Measurements from ENCODE around the gene RALB.
"Not testable (repeated sequence)": the region's sequence is repeated elsewhere in the genome, so short reads cannot be mapped to it uniquely, and the experiment has no call there.

RALB gene

GRCh38 chr2:120317916-120318315, 65.3 kb downstream of the RALB start:
- DNase-seq: no peak

GRCh38 chr2:120318626-120319025, 66.0 kb downstream of the RALB start:
- no peak for DNase-seq

GRCh38 chr2:120319123-120319522, 66.5 kb downstream of the RALB start:
- DNase-seq: no peak

- DNase-seq: no peak
Measured at GRCh38 chr2:120319686-120320317, 67.2 kb downstream of the RALB start.

DNA sequence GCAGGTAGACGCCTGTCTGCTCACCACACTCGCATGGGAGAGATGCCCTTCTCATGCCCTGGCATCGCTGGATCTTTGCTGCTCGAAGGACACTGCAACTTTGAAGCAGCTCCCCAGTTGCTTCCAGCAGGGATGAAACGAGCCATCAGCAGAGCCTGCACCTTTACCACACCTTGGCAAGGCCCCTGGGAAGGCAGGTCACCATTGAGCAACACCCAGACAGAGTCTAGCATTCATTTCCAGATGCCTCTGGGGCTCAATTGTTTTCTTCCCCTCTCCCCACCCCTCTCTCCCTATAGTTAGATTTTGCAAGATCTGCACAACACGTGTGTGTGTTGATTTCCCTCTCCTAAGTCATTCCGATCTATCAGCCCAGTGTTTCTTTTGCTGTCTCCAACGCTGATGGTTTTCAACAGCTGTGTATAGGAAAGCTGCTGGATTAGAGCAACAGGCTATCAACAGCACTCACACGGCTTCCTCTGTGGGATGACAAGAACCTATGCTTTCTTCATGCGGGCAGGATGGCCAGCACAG, 67.7 kb downstream of the RALB start:
- DNase-seq: no peak

DNA sequence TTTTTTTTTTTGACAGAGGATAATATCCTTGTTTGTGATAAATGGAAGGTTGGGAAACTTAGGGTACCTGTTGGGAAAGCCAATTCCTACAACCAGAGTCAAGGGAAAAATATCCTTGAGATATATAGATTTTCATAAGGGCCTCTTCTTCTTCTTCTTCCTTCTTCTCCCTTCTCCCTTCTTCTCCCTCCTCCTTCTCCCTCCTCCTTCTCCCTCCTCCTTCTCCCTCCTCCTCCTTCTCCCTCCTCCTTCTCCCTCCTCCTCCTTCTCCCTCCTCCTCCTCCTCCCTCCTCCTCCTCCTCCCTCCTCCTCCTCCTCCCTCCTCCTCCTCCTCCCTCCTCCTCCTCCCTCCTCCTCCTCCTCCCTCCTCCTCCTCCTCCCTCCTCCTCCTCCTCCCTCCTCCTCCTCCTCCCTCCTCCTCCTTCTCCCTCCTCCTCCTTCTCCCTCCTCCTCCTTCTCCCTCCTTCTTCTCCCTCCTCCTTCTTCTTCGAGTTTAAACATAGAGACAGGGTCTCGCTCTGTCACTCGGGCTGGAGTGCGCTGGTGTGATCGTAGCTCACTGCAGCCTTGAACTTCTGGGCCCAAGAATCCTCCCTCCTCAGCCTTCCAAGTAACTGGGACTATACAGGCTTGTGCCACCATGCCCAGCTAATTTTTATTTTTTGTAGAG, 68.4 kb downstream of the RALB start:
- DNase-seq: not testable (repeated sequence)

- DNase-seq: no peak
Measured at GRCh38 chr2:120321721-120322284, 69.2 kb downstream of the RALB start.

DNA sequence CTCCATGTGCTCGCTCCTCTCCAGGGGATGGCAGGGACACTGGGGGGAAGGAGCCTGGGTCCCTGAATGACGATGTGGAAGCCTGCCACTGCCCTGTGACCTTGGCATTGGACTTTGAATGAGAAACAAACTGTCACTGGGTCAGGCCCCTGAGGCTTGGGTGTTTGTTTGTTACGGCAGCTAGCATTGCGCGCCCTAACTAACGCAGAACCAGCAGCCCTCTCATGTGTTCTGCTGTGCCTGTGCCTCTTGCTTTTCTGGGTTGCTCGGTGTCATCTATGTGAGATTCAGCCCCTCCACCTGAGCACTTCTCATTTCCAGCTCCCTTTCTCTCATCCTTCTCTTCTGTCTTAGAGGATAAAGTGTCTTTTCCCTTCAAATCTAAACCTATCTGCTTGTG, 69.7 kb downstream of the RALB start:
- DNase-seq: no peak

GRCh38 chr2:120323214-120323613, 70.6 kb downstream of the RALB start:
- no peak for DNase-seq

- DNase-seq: no peak
Measured at GRCh38 chr2:120323807-120324399, 71.3 kb downstream of the RALB start.

DNA sequence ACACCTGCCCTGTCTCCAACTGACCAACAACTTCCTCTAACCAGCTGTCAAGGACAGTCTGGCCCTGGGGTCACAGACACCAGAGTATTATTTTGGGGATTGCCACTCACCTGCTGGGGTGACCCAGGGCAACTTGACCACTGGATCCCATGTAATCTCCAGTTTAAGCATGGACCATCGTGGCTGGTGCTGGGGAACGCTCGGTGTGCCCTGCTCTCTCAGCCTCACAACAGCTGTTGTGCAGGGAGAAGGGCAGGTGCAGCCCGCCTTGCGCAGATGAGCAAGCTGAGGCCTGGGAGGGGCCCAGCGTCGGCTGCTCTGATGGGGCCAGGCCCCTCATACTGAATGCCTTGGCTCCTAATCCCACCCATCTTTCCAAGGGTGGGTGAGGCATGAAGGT, 72.3 kb downstream of the RALB start:
- DNase-seq: no peak

- no peak for DNase-seq
Measured at GRCh38 chr2:120326066-120326465, 73.4 kb downstream of the RALB start.

DNA sequence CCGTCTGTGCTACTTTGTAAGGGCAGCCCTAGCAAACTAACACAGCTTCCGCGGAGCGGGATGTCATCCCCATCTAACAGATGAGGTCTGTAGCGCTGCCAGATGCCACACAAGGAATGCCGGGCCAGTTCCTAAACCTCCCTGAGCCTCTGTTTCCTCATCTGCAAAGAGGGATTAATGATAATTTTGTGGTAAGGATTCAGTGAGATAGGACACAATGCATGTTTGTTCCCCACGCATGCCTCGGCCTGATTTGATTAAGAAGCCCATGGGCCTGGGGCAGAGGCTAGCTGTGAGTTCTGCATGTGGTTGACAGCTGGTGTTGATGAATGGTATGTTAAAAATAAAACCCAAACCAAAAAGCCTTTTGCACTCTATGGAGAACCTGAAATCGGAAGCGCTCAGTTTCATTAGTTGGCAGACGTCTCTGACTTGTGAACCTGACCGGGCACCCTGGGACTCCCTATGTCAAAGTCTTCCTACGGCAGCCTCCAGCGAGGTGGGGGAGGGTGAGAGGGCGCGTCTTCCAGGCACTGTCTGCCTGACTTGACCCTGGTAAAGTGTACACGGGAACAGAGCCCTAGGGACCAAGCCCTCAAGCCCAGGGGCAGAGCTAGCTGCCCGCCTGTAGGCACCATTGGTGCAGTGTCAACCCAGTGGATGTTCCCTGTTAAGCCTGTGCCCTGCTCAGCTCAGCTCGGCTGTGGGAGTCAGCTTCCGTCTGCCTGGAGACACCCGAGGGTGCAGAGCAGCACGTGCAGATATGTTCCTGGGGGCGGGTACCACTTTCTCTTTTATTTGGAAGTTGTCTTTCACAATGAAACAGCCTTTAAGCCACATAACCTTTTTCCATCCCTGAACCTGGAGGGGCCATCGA, 78.5 kb downstream of the RALB start:
- no peak for DNase-seq

DNA sequence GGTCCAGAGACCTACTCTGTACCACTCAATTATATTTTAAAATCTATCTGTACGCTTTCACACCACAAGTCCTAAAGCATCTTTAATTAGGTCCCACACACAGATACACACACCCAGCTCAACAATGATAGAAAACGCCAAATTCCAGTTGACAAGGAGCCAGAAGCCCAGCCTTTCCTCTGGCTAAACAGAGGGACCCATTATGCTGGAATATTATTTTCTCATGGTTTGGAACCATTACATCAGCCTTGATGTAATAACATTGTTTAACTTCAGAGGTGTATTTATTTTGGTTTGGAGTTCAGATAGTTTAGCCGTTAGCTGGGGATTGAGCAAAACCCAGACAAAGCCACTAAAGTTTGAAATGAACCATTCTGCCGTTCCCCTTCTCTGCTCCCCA, 79.3 kb downstream of the RALB start:
- DNase-seq: no peak

GRCh38 chr2:120332384-120332783, 79.7 kb downstream of the RALB start:
- DNase-seq: no peak

DNA sequence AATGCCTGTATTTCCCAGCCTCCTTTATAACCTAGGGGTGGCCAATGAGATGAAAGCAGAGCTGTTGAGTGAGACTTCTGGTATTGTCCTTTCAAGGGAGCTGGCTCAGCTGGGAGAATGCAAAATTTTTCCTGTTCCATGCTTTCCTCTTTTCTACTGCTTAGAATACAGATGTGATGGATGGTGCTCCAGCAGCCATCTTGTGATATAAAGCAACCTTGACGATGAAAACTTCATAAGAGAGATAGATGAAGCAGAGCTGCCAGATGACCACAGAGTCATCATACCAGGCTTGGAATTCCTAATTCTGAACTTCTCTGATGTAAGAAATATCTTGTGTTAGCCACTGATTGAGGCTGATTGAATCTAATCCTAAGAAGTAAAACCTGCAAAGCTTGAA, 81.4 kb downstream of the RALB start:
- DNase-seq: no peak

- no peak for DNase-seq
Measured at GRCh38 chr2:120336749-120337148, 84.1 kb downstream of the RALB start.

DNA sequence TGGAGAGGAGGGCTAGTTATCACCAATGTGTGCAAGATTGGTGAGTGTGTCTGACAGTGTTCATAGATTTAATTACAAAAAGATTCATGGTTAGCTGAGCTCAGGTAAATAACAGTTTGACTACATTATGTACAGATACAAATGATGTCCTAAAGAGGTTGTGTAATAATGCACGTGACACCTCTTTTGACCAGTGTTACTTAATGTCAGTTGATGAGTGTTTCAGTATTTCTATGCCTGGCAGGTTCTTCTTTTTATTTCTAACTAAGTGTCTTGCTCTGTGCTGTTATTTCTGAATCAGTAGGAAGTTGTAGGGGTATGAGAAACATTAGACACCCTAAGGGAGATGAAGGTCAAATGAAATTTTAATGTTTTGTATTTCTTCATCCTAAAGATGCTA, 85.4 kb downstream of the RALB start:
- no peak for DNase-seq

GRCh38 chr2:120341977-120342376, 89.3 kb downstream of the RALB start:
- no peak for DNase-seq

GRCh38 chr2:120342446-120342845, 89.8 kb downstream of the RALB start:
- DNase-seq: no peak

DNA sequence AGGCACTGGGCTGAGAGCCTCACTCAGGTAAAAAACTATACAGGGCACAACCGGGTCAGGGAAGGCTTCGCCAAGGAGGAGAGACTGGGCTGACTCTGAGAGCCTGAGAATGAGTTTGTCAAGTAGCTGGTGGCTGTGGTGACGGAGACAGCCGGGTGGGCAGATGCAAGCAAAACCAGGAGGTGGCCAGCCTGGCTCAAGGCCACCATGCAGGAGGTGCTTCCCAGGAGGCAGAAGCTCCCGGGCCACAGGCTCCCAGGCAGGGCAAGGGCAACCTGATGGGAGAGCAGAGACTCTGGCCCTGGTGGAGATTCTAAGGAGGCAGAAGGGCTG, 90.4 kb downstream of the RALB start:
- DNase-seq: no peak

DNA sequence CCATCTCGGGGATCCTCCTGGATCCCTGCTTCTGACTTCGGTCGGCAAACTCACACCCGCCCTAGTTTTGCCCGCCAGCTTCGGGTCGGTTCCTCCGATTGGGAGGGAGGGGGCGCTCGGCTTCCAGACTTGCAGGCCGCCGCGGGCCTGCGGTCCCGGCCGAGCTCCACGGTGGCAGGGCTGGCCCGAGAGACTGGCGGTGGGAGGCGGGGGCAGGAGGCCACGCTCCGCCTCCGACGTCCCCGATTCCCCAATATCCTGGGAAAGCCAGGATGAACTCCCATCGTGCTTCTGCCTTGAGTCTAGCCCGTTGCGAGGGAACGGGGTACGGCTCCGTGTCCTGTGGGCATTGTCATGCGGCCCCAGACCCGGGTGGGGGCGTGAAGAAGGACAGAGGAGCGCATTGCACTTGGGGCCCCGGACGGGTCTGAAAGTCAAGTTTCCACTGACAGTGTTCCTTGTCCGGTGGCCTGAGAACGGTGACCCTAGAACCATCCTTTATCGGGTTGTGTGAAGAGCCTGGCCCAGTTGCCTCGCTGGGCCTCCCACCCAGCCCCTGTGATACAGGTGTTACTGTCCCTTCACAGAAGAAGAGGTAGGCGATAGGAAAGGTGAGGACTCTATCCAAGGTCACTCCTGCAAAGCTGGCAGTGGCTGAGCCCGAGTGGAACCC, 90.9 kb downstream of the RALB start:
- DNase-seq: peak in 3 of 5 donors; percentile 30 to 59 (median 30)
